RWPE2 (cell line): ENCODE data around the gene PMPCA.

ENCODE experiments used
- ATAC-seq: fragments of 200-7000 bp; cut with Tn5 transposase; 3 replicates; pipeline ENCODE4 v1.9.1; 2021; ENCODE audit warnings: low read depth
- DNase-seq: peaks from one replicate; pipeline ENCODE4 v3.0.0-alpha.2; 2020; ENCODE audit warnings: low spot score
- H3K27ac ChIP-seq: fragments of 450-650 bp; 2 replicates; pipeline ENCODE4 v1.5.1; 2017; ENCODE audit warnings: mild to moderate bottlenecking; ENCODE audit not compliant: poor library complexity, severe bottlenecking
- H3K27me3 ChIP-seq: fragments of 250-450 bp; sonication (Bioruptor Pico); 2 replicates; pipeline ENCODE4 v1.5.1; 2021; ENCODE audit warnings: mild to moderate bottlenecking, moderate library complexity; ENCODE audit not compliant: insufficient read depth, poor library complexity, severe bottlenecking
- H3K36me3 ChIP-seq: fragments of 250-450 bp; sonication (Bioruptor Pico); 2 replicates; pipeline ENCODE4 v1.5.1; 2020; ENCODE audit warnings: low read depth, mild to moderate bottlenecking, moderate library complexity
- H3K4me1 ChIP-seq: fragments of 250-450 bp; sonication (Bioruptor Pico); 2 replicates; pipeline ENCODE4 v1.5.1; 2021; ENCODE audit warnings: mild to moderate bottlenecking, moderate library complexity; ENCODE audit not compliant: insufficient read depth, poor library complexity, severe bottlenecking
- H3K4me3 ChIP-seq: fragments of 250-450 bp; sonication (Bioruptor Pico); 2 replicates; pipeline ENCODE4 v1.5.1; 2021; ENCODE audit warnings: mild to moderate bottlenecking, moderate library complexity; ENCODE audit not compliant: severe bottlenecking
- H3K9me3 ChIP-seq: fragments of 250-450 bp; sonication (Bioruptor Pico); 2 replicates; pipeline ENCODE4 v1.5.1; 2021; ENCODE audit warnings: mild to moderate bottlenecking, moderate library complexity; ENCODE audit not compliant: severe bottlenecking
- TF ChIP-seq, protein P1 (sequence below): fragments of 450-650 bp; IDR thresholded peaks from one replicate; pipeline ENCODE4 v1.5.1; 2017; ENCODE audit warnings: mild to moderate bottlenecking, moderate library complexity; ENCODE audit not compliant: poor library complexity, severe bottlenecking

The PMPCA gene

DNA sequence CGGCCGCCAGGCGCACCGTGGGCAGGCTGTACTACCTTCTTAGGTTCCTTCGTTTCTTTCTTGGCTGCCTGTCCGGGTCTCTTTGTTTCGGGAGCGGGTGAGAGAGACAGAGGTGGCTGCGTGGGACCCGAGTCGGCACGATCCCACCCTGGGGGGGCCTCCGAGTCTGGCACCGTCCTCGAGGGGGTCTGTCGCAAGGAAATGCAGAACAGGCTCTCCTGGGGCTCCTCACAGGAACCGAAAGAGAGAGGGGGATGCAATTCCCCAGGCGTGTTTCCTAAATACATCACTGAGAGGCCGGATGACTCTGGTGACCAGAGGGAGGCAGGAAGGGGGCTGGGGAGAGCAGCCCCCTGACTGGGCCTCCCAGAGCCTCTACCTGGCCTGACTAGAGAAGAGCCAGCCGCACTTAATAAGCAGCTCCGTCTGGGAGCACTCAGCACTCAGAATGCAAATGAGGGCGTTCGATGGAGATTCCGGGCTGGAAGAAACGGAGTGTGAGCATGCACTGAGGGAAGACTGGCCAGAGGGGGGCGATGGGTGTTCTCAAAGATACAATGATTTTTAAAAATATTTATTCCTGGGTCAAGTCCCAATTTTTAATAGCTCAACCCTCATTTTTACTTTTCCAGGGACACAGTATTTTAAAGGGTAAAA, 40.9 kb downstream of the PMPCA start:
- TF ChIP-seq, protein P1, sequence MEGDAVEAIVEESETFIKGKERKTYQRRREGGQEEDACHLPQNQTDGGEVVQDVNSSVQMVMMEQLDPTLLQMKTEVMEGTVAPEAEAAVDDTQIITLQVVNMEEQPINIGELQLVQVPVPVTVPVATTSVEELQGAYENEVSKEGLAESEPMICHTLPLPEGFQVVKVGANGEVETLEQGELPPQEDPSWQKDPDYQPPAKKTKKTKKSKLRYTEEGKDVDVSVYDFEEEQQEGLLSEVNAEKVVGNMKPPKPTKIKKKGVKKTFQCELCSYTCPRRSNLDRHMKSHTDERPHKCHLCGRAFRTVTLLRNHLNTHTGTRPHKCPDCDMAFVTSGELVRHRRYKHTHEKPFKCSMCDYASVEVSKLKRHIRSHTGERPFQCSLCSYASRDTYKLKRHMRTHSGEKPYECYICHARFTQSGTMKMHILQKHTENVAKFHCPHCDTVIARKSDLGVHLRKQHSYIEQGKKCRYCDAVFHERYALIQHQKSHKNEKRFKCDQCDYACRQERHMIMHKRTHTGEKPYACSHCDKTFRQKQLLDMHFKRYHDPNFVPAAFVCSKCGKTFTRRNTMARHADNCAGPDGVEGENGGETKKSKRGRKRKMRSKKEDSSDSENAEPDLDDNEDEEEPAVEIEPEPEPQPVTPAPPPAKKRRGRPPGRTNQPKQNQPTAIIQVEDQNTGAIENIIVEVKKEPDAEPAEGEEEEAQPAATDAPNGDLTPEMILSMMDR, result no peak
- Histone ChIP-seq H3K27me3 (no peaks in the 10 kb centered on the region), H3K9me3 (no peaks in the 10 kb centered on the region), H3K4me3 (no peak overlapping the region), H3K27ac (no peak overlapping the region), H3K36me3 (peaks cover 85% of the 10 kb centered on the region), H3K4me1 (no peaks in the 10 kb centered on the region)
- ATAC-seq (no peak), DNase-seq (no peak)

DNA sequence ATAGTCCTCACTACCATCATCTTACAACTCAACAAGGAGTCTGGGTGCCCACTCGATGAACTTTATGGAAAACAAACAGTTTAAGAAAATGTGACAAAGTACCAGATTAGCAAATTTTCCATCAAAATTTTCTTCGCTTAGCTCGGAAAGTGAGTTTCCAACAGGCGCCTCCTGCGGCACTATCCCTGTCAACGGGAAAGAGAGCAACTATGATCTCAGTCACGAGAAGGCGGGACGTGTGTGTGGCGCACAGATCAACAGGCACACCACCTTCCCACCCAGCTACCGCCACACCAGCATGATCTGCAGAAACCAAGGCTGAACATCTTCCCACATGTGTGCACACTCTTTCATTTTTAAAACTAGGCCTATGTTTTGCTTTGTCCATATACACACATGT, 42.9 kb downstream of the PMPCA start:
- Histone ChIP-seq H3K27ac (no peak overlapping the region), H3K9me3 (no peaks in the 10 kb centered on the region), H3K36me3 (peaks cover 88% of the 10 kb centered on the region), H3K27me3 (no peaks in the 10 kb centered on the region), H3K4me3 (no peak overlapping the region), H3K4me1 (no peaks in the 10 kb centered on the region)
- ATAC-seq (no peak), DNase-seq (no peak)
- TF ChIP-seq, protein P1, result no peak

DNA sequence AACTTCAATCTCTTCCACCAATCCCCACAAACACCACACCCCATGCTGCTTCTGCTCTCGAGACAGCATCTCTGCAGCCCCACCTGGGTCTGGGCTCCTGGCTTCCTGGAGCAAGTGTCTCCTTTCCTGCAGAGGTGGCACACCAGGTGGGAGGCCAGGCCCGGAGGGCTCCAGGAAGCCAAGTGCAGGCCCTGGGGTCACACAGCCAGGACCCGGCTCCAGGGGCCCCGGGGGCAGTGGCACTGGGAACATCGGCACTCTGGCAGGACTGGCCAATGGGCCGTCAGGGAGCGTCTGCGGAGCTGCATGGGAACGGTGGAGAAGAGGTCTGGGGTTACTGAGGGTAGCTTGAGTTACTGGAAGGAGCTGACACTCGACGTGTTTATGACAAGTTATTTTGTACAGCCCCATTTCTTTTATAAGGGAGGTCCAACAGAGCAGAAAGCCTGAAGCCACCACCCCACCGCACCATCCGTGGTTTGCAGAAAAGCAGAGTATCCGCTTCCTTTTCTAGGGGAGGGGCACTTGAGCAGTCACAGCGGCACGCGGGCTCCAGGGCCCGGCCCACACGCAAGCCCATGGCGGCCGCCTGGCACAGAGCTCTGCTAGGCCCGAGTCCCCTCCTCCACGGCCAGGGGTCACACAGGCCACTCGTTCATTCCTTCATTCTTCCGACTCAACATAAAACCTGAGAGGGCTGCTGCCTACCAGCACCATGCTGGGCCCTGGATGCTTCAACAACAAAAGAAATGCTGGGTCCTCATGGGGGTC, 43.8 kb downstream of the PMPCA start:
- ATAC-seq (no peak), DNase-seq (peak; percentile 60)
- Histone ChIP-seq H3K4me3 (no peak overlapping the region), H3K27ac (no peak overlapping the region), H3K27me3 (no peaks in the 10 kb centered on the region), H3K9me3 (no peaks in the 10 kb centered on the region), H3K36me3 (peaks cover 92% of the 10 kb centered on the region), H3K4me1 (no peaks in the 10 kb centered on the region)
- TF ChIP-seq, protein P1, result no peak

DNA sequence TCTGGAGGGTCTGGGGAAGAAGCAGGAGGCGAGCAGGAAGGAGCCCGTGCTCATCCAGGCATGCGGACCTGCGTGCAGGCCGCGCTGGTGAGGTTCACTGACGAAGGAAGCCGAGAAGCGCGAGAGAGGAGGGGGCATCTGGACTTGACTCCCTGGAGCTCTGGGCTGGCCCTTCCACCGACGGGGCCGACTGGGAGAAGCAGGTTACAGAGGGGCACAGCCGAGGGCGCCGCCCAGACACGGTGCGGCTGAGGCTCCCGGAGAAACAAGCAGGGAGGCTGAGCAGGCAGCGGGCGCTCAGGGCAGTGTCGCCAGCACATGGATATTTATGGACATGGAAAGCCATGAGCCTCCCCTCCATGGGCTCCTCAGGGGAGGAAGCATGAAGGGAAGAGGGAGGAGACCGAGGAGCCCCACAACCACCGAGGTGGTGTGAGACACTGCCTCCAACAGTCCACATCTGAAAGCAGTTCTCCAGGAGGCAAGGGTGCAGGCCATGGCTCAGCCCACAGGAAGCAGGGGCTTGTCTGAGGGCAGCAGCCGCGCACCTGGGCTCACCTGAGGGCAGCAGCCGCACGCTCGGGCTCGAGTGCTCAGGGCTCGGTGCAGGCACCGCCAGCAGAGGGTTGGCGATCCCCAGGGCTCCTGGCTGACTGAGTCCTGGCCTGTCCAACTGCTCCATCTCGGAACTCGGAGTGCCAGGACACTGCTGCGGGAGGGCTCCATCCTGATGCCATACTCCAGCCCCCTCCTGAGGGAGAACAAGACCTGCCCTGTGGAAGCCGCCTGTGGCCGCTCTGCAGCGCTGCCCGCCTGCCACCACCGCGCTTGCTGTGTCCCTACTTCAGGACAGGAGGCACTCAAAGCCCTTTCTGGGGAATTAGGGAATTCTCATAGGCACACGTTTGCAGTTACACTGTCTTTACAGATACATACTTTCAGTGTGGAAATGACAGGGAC, 44.9 kb downstream of the PMPCA start:
- no peak overlapping the region for H3K27ac ChIP-seq
- no peaks in the 10 kb centered on the region for H3K27me3 ChIP-seq
- TF ChIP-seq, protein P1, result no peak
- ATAC-seq (peak; percentile 22; the same call in 1 of the 3 replicates), DNase-seq (peak; percentile 66)
- no peaks in the 10 kb centered on the region for H3K9me3 ChIP-seq
- no peaks in the 10 kb centered on the region for H3K4me1 ChIP-seq
- H3K36me3 ChIP-seq, result peaks cover 92% of the 10 kb centered on the region
- no peak overlapping the region for H3K4me3 ChIP-seq
